DOHH2 (cell line): ENCODE measurements around the gene KCNJ14.

ENCODE experiments used
- H3F3A ChIP-seq: fragments of 200-600 bp; sonication (generic), shearing (Covaris generic); 2 replicates; pipeline ENCODE4 v1.6.0; 2016; ENCODE audit warnings: antibody characterized with exemption, mild to moderate bottlenecking; ENCODE audit not compliant: control insufficient read depth, insufficient read depth
- H3K27ac ChIP-seq: fragments of 200-600 bp; sonication (generic); 2 replicates; pipeline ENCODE4 v1.5.1; 2014; ENCODE audit warnings: low read depth, mild to moderate bottlenecking, low read length, moderate library complexity
- H3K27me3 ChIP-seq: fragments of 200-600 bp; sonication (generic); 2 replicates; pipeline ENCODE4 v1.6.1; 2014; ENCODE audit warnings: mild to moderate bottlenecking, low read length, mixed read lengths; ENCODE audit not compliant: control insufficient read depth
- H3K36me3 ChIP-seq: fragments of 200-600 bp; sonication (generic); 2 replicates; pipeline ENCODE4 v1.6.1; 2014; ENCODE audit warnings: mild to moderate bottlenecking, low read length, moderate library complexity, mixed read lengths; ENCODE audit not compliant: control insufficient read depth
- H3K4me1 ChIP-seq: fragments of 200-600 bp; sonication (generic); 2 replicates; pipeline ENCODE4 v1.6.1; 2014; ENCODE audit warnings: mild to moderate bottlenecking, low read length, mixed read lengths; ENCODE audit not compliant: control insufficient read depth
- H3K4me2 ChIP-seq: fragments of 200-600 bp; sonication (generic); 2 replicates; pipeline ENCODE4 v1.6.0; 2014; ENCODE audit warnings: mild to moderate bottlenecking, low read length, moderate library complexity
- H3K4me3 ChIP-seq: fragments of 200-600 bp; sonication (generic); 2 replicates; pipeline ENCODE4 v1.5.1; 2014; ENCODE audit warnings: mild to moderate bottlenecking, low read length, mixed read lengths
- H3K79me2 ChIP-seq: fragments of 200-600 bp; sonication (generic); 2 replicates; pipeline ENCODE4 v1.6.1; 2014; ENCODE audit warnings: mild to moderate bottlenecking, low read length, mixed read lengths; ENCODE audit not compliant: control insufficient read depth
- H3K9me2 ChIP-seq: fragments of 200-600 bp; sonication (generic); replicated peaks from 2 replicates; pipeline ENCODE4 v1.6.1; 2014; ENCODE audit warnings: mild to moderate bottlenecking, low read length, mixed read lengths; ENCODE audit not compliant: control insufficient read depth
- H3K9me3 ChIP-seq: fragments of 200-600 bp; sonication (generic); 2 replicates; pipeline ENCODE4 v1.6.1; 2014; ENCODE audit warnings: antibody characterized with exemption, low read length, mixed read lengths; ENCODE audit not compliant: control insufficient read depth, insufficient read depth
- H4K20me1 ChIP-seq: fragments of 200-600 bp; sonication (generic); 2 replicates; pipeline ENCODE4 v1.6.0; 2014; ENCODE audit warnings: low read depth, mild to moderate bottlenecking, antibody characterized with exemption, low read length, moderate library complexity; ENCODE audit not compliant: control insufficient read depth, insufficient read depth
- CTCF ChIP-seq: fragments of 200-600 bp; sonication (generic); IDR thresholded peaks from one replicate; pipeline ENCODE4 v1.5.1; 2014; ENCODE audit warnings: antibody characterized with exemption, mild to moderate bottlenecking, low read depth, low read length; ENCODE audit not compliant: poor library complexity, severe bottlenecking
- EZH2phosphoT487 ChIP-seq: fragments of 200-600 bp; sonication (generic); IDR thresholded peaks from 2 replicates; pipeline ENCODE4 v1.6.1; 2017; ENCODE audit warnings: borderline replicate concordance, mild to moderate bottlenecking, antibody characterized with exemption, low read length, moderate library complexity, mixed read lengths

KCNJ14 gene

GRCh38 chr19:48428670-48429069, 26.7 kb upstream of the KCNJ14 start:
- Histone ChIP-seq H3K4me1 (peaks cover 11% of the 10 kb centered on the region), H3K9me2 (no peaks in the 10 kb centered on the region), H3K27ac (no peak overlapping the region), H3K4me3 (no peak overlapping the region), H4K20me1 (no peaks in the 10 kb centered on the region), H3F3A (0 out of 2 replicates have a peak, but pooled peaks cover 5% of the 10 kb centered on the region), H3K27me3 (no peaks in the 10 kb centered on the region), H3K4me2 (no peak overlapping the region), H3K36me3 (no peaks in the 10 kb centered on the region), H3K9me3 (no peaks in the 10 kb centered on the region), H3K79me2 (no peaks in the 10 kb centered on the region)
- TF ChIP-seq EZH2phosphoT487 = no peak
- no peak for TF ChIP-seq CTCF

- no peaks in the 10 kb centered on the region for H3K9me2 ChIP-seq
- H3K27ac ChIP-seq = no peak overlapping the region
- no peaks in the 10 kb centered on the region for H3K79me2 ChIP-seq
- peak overlapping the region; percentile 39; the same call in 1 of the 2 replicates for H3K4me2 ChIP-seq
- H3K4me3 ChIP-seq = no peak overlapping the region
- no peaks in the 10 kb centered on the region for H3K9me3 ChIP-seq
- no peak for TF ChIP-seq CTCF
- TF ChIP-seq EZH2phosphoT487 = no peak
- H3K36me3 ChIP-seq = no peaks in the 10 kb centered on the region
- H4K20me1 ChIP-seq = no peaks in the 10 kb centered on the region
- H3F3A ChIP-seq = no peaks in the 10 kb centered on the region
- no peaks in the 10 kb centered on the region for H3K27me3 ChIP-seq
- H3K4me1 ChIP-seq = peaks cover 5% of the 10 kb centered on the region
Observed at GRCh38 chr19:48433337-48433736, 22.0 kb upstream of the KCNJ14 start.

GRCh38 chr19:48436586-48436985, 18.8 kb upstream of the KCNJ14 start:
- no peak overlapping the region for H3K4me3 ChIP-seq
- H4K20me1 ChIP-seq = no peaks in the 10 kb centered on the region
- no peak for TF ChIP-seq CTCF
- no peak for TF ChIP-seq EZH2phosphoT487
- no peak overlapping the region for H3K27ac ChIP-seq
- no peaks in the 10 kb centered on the region for H3K79me2 ChIP-seq
- no peaks in the 10 kb centered on the region for H3K9me3 ChIP-seq
- no peaks in the 10 kb centered on the region for H3K27me3 ChIP-seq
- no peak overlapping the region for H3K4me2 ChIP-seq
- no peaks in the 10 kb centered on the region for H3F3A ChIP-seq
- H3K36me3 ChIP-seq = no peaks in the 10 kb centered on the region
- no peaks in the 10 kb centered on the region for H3K9me2 ChIP-seq
- H3K4me1 ChIP-seq = peaks cover 5% of the 10 kb centered on the region
